HG02943 (cell line): ENCODE measurements around the gene PYHIN1.

ENCODE experiments used
- ATAC-seq: cut with Tn5 transposase; IDR thresholded peaks from one replicate; pipeline ENCODE4 v1.9.1; 2021; ENCODE audit warnings: mild to moderate bottlenecking, low read depth, moderate library complexity; ENCODE audit not compliant: unreplicated experiment

Gene PYHIN1

DNA sequence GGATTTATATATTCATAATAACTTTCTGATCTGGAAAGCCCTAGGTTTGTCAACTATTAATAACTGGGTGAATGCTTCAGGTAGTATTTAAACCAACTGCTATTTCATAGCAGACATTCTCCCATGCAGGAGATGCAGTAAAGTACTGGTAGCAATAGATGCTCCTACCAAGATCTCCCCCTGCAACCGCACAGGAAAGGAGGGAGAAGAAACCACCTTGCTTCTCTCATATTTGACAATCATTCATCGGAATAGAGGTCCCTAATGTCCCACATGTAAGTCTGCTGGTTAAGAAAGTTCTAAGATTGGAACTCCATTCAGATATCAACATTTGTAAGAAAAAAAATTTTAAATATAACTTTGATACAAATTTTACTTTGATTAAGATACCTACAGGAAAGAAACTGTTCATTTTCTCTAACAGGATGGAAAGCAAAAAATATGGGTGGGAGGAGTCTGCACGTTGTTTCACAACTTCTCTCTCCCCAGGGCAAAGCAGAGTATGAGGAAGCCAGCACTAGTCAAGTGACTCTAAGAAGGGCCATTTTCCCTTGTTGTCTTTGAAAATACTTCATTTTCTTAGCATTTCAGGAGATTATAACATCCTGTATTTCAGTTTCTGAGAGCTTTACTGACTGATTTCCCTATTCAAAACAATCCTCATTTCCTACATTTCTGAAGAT is at the start of gene PYHIN1:
PYHIN1 (plus strand) TSS at position 498 of the 683 bp plus-strand sequence. CDS start 5,359 bp downstream, outside the sequence.
- ATAC-seq: no peak

DNA sequence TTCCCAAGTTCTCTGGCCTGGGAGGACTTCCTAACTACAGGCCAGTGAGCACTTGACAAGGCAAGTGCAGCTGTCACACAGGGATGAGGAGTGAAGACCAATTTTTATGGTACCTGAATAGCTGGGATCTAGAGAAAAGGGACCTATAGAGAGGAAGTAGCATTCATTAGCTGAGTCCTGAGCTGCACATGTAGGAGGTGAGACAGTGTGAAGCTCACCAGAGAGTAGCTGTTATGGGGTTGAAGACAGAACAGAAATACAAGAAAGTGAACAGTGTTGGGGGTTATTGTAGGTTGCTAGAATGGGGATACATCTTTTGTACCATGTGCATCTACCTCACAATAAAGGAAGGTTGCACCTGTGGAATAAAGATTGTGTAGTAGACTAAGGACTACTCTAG is 37.7 kb upstream of the PYHIN1 start:
- ATAC-seq: no peak

DNA sequence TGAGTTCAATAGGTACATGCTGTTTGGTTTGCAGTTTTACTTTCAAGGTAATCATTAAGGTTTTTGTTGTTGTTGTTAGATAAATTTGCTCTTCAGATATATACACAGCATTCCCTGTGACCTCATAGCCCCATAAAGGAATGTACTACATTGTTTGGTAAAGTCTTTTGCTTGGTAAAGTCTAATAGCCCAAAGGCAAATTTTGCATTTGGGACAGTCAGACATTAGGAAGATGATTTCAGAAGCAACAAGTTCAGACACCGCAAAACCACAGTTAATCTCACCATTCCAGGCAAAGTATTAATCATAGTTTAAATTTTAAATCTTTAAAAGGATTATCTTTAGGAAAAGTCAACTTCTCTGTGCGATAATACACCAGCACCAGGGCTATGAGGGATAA is 32.6 kb upstream of the PYHIN1 start:
- no peak for ATAC-seq

DNA sequence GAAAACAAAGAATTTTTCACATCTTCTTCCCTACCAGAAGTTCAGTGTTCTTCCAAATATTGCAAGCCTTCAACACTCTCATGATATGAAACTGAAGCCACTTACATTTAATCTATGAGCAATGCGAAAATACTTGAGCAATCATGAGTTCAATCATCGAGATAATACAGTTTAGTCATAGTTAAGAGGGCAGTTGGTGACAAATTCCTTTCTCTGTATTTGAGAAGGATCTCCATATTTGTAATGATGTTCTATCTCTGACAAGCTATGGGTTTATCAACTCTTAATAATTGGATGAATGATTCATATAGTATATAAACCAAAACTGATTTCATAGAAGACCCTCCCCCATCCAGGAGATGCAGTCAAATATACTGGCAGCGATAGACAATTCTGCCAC is 29.7 kb upstream of the PYHIN1 start:
- ATAC-seq: no peak

DNA sequence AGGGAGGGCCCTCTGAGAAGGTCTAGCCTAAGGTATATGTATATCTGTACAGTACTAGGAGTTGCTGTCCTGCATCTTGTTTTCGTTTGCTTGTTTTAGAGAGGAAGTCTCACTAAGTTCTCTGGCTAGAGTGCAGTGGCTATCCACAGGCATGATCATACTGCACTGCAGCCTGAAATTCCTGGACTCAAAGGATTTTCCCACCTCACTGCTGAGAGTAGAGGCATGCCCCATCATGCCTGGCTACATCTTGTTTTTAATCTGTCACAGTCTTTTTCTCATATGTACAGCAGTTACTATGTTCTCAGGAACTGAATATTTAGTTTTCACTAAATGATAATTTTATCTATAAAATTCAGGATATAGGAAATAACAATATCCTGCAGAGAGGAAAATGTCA is 15.3 kb upstream of the PYHIN1 start:
- no peak for ATAC-seq

DNA sequence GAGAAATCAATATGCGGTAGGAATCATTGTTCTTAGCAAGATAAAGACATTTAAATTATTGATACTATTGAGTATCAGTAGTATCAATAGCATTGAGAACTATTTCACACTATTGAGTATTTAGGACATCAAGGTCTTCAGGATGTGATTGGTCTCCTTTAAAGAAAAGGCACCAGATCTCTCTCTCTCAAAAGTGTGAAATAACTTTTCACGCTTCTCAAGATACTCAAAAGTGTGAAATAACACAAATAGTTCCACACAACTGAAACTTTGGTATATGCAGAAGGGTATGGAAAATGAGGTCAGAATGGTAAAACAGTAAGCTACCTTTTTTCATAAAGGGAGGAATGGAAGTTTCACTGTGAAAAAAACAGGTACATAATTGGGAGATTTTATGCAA is 6.7 kb upstream of the PYHIN1 start:
- ATAC-seq: no peak

DNA sequence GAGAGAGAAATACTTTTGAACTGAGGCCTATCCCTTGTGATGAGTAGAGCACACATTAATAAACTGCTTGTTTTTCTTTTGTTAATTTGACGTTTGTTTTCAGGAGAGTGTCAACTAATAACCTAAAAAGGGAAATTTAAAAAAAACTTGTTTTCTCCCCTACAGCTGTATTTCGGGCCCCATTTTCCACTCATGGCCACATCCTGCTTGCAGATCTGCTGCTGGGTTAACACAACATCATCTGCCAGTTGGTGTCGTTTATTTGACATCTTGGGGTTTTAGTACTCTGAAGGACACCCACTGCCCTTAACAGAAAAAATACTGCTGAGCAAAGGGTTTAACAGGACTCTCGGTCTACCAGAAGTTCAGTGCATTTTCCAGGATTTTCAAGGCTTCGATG is 848 bp upstream of the PYHIN1 start:
- ATAC-seq: no peak

DNA sequence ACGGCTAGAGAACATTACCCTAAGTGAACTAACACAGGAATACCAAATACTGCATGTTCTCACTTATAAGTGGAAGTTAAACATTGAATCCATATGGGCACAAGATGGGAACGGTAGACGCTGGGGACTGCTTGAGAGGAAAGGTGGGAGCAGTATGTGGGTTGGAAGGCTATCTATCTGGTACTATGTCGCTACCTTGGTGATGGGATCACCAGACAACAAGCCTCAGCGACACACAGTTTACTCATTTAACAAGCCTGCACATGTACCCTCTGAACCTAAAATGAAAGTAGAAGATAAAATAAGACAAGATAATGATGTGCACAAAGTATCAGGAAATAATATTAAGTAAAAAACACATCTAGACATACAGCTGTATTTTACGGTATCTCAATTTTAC is 819 bp downstream of the PYHIN1 start:
- no peak for ATAC-seq

DNA sequence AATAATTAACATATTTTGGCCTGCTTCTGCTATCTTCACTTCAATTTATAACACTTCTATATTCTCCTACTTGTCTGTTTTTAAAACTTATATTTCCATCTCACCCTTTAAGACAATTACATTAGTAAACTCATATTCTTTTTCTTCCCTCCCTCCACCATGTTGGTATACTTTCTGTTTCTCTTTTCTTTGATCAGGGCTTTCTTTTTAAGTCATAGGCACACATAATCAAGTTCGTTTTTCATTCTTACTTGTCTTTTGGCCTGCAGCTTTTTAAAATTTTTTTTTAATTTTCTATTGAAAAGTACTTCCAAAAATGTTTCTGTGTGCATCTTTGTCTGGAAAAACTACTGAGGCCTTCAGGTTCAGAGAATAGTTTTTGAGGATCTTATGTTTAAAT is 2.3 kb downstream of the PYHIN1 start:
- no peak for ATAC-seq

DNA sequence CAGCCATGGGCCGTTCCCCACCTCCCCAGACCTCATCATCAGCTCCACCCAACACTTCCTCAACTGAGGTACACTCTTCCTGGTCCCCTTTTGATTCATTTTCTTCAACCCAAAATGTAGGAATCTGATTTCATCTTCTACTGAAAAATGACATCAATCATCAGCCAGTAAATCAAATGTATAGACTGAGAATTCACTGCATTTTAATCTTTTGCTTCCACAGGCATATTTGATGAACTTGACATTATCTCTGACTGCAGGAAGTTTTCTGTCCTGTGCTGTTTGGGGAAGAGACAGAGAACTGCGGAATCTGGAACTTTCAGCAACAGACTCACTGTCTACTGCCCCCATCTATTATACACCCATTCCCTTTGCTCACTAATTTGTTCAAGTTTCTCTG is 7.8 kb downstream of the PYHIN1 start:
- no peak for ATAC-seq

DNA sequence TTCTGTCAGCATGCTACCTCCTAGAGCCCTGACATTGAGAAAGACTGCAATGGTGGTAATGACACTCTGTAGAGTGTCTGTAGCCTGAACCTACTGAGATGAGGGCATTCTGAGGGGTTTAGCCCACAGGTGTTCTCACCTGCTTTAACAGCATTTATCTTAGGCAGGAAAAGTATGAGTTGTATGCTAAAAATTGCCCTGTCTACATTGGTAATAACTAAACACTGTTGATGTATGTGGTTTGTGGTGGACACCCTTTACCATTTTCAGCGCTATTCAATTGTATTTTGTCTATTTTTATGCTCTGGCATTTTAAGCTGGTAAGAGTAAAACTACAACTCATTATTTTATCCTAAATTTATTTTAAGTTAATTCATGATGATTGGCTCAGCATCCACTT is 10.0 kb downstream of the PYHIN1 start:
- ATAC-seq: no peak

DNA sequence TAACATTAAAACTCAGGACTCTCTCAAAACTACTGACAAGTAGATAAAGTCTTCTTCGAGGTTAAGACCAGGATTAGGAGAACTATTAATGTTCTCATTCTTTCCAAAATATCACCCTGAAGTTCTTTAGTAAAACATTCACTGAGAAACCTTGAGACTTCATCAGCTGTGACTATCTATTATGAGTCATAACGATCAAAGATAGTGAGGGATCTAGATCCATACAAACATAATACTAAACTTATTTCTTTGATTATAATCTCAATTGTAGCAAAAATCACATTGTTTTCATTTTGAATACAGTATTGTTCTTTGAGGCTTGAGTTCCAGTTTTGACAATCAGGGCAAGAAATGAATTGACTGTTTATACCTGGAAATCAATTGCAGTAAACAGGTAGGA is 11.1 kb downstream of the PYHIN1 start:
- ATAC-seq: no peak

DNA sequence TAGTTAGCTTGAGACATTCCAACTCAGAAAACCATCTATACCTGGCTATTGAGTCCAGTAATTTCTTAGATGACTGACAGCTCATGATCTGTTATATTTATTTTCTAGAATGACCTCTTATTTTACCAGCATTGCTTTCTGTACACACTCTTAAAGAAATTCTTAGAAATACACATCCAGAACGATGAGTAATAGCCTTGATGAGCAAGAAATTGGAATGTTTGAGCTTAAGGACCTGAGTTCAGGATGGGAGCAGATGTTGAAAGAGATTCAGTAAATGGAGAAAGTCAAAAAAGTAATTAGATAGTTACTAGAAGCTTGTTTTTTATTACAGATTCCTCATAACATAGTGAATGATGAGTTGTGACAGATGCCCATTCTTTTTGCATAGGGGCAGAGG is 11.7 kb downstream of the PYHIN1 start:
- ATAC-seq: no peak

DNA sequence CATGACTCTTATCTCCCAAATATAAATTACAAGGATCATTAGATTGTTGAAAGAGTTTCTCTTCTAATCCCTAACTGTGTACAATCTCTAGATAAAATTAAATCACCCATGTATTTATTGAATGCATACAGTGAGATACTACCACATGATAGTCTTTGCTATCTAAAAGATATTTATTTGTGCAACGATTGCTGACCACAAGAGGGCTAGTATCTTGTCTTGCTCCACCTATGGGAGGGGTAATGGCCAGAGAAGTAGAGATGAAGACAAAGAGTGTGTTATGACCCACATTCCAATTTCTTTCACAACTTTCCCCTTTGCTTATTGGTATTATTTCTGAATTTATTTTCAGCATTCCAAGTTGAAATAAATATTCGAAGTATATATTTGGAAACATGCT is 13.7 kb downstream of the PYHIN1 start:
- ATAC-seq: no peak

DNA sequence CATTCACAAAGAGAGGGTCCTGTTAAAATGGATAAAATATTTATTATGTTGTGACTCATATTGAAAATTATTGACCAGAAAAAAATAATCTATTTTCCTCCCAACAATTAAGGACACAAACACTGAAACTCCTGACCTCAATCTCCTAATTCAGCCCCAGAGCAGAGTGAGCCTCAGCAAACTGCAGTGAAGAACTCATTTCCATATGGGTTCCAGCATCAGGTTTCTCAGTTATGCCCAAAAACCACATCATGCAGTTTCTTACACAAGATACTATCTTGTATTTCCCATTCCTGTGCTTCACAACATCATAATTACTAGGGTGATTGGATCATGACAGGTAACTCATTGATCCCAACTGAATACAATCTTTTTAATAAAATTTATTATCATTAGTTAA is 15.4 kb downstream of the PYHIN1 start:
- no peak for ATAC-seq

DNA sequence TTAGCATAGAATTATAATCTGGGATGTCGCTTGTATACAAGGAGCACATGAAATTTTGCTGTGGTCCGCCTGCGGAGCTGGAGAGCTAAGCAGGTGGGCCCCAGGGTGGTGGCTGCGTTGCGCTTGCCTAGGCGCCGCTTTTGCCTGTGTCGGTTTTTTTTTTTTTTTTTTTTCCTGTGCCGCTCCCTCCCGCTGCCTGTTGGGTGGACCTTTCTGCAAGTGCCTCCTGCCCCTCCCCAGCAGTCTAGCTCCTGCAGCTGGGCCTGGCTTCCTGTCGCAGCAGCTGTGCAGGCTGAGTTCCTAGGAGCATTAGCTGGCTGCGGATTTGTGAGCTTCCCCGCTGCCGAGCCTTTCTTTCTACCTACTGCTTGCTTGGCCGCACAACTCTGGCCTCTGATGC is 20.6 kb downstream of the PYHIN1 start:
- ATAC-seq: peak; percentile 84

DNA sequence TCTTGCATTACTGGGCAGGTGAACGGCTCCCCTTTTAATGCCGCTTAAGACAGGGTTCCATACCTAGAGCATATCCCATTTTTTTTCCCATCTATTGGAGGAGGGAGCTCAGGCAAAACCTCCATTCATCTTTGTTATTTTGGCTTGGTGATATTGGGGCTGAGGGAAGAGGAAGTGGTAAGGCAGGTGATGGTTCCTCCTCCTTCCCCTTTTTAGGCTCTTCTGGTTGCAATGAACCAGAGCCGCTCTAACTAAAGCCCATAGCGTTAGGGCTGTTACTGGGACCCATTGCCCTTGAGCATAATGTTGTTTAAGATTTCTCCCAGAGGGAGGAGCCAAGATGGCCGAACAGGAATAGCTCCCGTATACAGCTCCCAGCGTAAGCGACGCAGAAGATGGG is 21.1 kb downstream of the PYHIN1 start:
- peak; percentile 83 for ATAC-seq

DNA sequence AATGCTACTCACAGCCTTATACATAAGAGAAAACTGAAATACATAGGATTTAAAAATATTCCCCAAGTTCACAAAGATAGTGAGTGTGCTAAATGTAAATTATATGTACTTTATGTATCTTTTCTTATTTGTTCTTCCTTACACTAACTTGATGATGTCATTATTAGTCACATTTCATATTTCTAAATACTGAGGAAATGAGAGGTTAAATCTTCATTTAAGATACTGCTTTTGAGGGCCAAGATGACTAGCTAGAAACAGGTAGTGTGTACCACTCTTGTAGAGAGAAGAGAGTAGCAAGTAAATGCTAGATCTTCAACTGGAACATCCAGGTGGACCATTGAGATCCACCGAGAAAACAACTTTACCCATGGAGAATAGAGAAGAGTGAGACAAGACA is 29.8 kb downstream of the PYHIN1 start:
- no peak for ATAC-seq

DNA sequence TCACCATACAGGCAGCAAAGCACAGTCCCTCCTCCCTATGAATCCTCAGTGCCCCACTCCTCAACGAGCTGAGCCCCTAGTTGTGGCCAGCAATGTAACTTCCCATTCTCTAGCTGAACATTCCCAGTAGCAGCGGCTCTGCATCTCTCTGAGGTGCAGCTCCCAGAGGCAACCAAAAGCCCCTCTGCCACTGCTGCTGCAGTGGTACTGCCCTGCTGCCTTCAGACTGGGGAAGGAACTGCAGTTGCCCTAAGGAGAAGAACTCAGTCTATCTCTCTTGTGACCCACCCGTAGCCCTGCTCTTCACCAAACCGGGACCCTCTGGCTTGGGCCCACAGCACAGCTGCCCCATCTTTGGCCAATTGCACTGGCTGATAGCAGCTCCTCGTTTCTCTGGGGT is 31.6 kb downstream of the PYHIN1 start:
- no peak for ATAC-seq

DNA sequence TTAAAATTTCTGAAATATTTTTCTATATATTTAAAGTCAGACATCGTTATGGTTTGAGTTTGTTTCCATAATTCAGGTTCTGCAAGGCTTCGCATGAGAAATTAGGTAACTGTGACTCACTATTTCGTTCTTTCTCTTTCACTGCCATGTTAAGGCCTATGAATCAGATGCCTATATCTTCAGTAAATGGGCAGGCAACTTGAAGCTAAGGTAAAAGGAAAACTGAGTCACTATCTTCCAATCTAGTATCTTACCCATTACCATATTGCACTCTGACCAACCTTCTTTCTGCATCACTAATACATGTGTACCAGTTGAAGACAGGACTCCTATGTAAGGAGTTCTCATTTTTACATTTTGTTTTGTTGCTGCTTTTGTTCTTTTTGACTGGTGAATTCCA is 37.8 kb downstream of the PYHIN1 start:
- no peak for ATAC-seq

DNA sequence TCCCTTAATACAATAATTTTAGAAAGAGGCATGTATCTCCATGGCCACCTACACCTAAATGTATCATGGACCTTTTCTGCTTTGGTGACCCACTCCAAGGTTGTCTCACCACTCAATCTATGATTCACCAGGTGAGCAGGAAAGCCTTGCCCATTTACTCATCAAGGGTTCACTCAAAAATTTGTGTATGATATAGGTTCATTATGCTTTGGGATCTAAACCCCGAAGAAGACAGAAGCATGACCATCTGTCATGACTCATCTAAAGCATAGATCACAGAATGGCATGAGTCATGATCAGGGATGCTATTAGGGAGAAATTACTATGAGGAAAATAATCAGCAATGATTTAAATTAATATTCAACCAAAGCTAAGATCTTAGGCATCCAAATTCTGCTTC is 38.5 kb downstream of the PYHIN1 start:
- no peak for ATAC-seq

DNA sequence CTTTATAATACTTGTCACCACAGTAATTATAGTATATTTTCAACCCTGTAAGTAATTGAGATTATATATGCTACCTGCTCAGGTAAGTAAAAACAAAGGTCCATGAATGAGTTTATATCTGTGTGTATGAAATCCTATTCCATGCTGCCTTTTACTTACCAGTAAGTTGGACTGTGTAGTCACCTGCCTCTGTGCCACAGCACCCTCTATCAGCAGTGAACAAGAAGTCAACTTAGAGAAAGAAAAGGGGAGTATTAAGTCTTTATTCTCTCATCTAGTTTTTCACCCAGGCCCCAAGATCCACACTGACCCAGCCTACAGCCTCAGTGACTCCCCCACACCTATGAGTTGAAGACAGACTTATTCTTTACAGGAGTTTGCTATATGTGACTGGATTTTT is 41.5 kb downstream of the PYHIN1 start:
- no peak for ATAC-seq

DNA sequence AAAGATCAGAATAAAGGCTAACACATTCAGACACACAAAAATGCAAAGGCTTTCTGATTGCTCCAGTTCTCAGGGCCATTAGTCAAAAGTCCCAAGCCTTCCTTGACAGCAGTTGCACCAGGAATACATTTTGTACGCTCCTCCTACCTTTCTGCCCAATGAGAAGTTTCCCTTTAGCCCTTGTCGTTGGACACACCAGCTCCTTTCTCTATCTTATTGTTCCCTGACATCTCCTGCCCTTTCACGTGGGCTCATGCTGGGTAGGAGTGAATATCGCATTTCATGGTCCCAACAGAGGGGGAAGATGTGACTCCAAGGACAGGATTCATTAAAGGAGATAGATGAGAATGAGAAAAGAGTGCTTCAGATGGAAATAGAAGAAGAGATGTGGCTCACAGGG is 44.9 kb downstream of the PYHIN1 start:
- no peak for ATAC-seq
